Left hindlimb (tissue), 1 donor: ENCODE results near the gene ITPR1.

Experiments
- DNase-seq: peaks from one replicate; pipeline ENCODE4 v3.0.0-alpha.2; 2018

The ITPR1 gene

GRCh38 chr3:4534906-4535305 is 41.8 kb downstream of the ITPR1 start:
- DNase-seq = no peak

GRCh38 chr3:4536260-4536659 is 43.1 kb downstream of the ITPR1 start:
- DNase-seq = no peak

GRCh38 chr3:4540267-4540666 is 47.1 kb downstream of the ITPR1 start:
- DNase-seq = no peak

GRCh38 chr3:4543110-4543509 is 50.0 kb downstream of the ITPR1 start:
- DNase-seq = no peak

GRCh38 chr3:4546346-4547178 is 53.4 kb downstream of the ITPR1 start:
- DNase-seq = no peak

GRCh38 chr3:4547799-4548198 is 54.7 kb downstream of the ITPR1 start:
- DNase-seq = no peak

GRCh38 chr3:4548356-4548755 is 55.2 kb downstream of the ITPR1 start:
- DNase-seq = no peak

- no peak for DNase-seq
Observed at GRCh38 chr3:4548780-4549179, 55.6 kb downstream of the ITPR1 start.

- no peak for DNase-seq
Observed at GRCh38 chr3:4549896-4550295, 56.7 kb downstream of the ITPR1 start.

- DNase-seq = no peak
Observed at GRCh38 chr3:4551051-4551711, 58.0 kb downstream of the ITPR1 start.

- DNase-seq = no peak
Observed at GRCh38 chr3:4551794-4552442, 58.8 kb downstream of the ITPR1 start.

GRCh38 chr3:4552811-4553210 is 59.7 kb downstream of the ITPR1 start:
- no peak for DNase-seq

GRCh38 chr3:4561661-4562060 is 68.5 kb downstream of the ITPR1 start:
- no peak for DNase-seq

GRCh38 chr3:4562595-4562994 is 69.4 kb downstream of the ITPR1 start:
- DNase-seq = no peak

GRCh38 chr3:4564270-4564669 is 71.1 kb downstream of the ITPR1 start:
- DNase-seq = no peak

- DNase-seq = no peak
Observed at GRCh38 chr3:4564928-4565586, 71.9 kb downstream of the ITPR1 start.

GRCh38 chr3:4565809-4566501 is 72.8 kb downstream of the ITPR1 start:
- DNase-seq = no peak

GRCh38 chr3:4568841-4569240 is 75.7 kb downstream of the ITPR1 start:
- no peak for DNase-seq

GRCh38 chr3:4570840-4571621 is 77.9 kb downstream of the ITPR1 start:
- no peak for DNase-seq

GRCh38 chr3:4571690-4572334 is 78.7 kb downstream of the ITPR1 start:
- no peak for DNase-seq

GRCh38 chr3:4573153-4573552 is 80.0 kb downstream of the ITPR1 start:
- DNase-seq = no peak
